Urothelium cell line (cell line): ENCODE measurements around the gene CCDC8.

ENCODE experiments used
- DNase-seq: peaks from one replicate; pipeline ENCODE4 v3.0.0; 2011; ENCODE audit warnings: low spot score, mixed read lengths
- FAIRE-seq: peaks from 2 replicates; lab custom pipeline; 2011; peaks lifted over from hg19 to GRCh38; lab: Jason Lieb, UNC

Gene CCDC8

GRCh38 chr19:46361915-46362314, 51.4 kb downstream of the CCDC8 start:
- FAIRE-seq (no peak), DNase-seq (no peak)
